HG03354 (cell line): Measurements from ENCODE around the gene PIP4K2A.
"Not testable (repeated sequence)": the region's sequence is repeated elsewhere in the genome, so short reads cannot be mapped to it uniquely, and the experiment has no call there.

Source experiments
- ATAC-seq: cut with Tn5 transposase; IDR thresholded peaks from one replicate; pipeline ENCODE4 v1.9.1; 2021; ENCODE audit warnings: mild to moderate bottlenecking; ENCODE audit not compliant: unreplicated experiment, poor library complexity, severe bottlenecking

The PIP4K2A gene

DNA sequence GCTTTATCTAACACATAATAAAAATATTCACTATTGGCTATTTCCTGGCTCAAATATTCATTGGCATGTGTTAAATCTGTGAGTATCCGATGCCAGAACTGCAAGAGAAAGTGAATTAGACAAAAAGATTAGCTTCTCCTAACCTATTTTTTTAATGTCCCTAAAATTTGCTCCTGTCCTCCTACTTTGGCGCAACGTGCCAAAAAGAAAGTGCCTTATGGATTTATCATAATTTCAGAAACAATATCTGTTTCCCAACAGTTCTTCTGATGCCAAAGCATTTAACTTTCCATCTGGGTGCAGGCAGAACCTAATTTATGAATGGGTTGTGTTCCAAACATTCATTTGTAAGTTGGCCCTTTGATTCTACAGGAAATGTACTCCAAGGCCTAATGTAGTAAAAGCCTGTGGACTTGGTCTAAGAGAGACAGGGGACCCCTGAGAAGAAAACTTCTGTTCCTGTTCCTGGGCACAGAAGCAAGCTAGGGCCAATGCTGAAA is 15.4 kb downstream of the PIP4K2A start:
- no peak for ATAC-seq

DNA sequence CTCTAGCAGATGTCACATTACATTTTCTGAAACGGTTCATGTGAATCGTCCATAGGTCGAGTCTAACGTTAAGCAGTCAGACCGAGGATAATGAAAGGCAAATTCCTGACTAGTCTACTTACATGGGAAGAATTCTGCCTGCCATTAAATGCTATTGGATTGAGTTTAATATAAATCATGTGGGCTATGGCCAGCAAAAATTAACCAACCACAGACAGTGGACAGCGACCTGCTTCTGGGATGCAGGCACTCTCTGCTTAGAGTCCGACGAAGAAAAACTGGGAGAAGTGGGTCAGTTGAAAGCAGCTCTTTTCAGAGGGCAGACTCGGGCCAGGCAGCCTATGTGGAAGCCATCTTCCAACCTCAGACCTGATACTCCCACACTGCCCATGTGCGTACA is 16.6 kb downstream of the PIP4K2A start:
- no peak for ATAC-seq

DNA sequence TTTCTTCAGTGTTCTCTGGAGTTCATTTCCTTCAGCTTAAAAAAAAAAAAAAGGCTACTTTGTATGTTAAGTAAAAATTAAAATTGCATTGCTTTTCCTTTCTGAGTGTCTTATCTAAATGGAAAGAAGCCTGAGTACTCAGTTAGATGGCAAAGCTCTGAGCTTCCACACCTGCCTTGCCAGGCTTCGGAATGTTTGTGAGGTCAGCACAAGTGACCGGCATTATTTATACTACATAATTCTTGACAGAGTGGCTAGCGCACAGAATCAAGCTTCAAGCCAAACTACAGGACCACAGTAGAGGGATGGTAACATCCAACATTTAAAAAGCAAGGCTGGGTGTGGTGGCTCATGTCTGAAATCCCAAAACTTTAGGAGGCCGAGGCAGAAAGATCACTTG is 17.3 kb downstream of the PIP4K2A start:
- ATAC-seq: no peak

DNA sequence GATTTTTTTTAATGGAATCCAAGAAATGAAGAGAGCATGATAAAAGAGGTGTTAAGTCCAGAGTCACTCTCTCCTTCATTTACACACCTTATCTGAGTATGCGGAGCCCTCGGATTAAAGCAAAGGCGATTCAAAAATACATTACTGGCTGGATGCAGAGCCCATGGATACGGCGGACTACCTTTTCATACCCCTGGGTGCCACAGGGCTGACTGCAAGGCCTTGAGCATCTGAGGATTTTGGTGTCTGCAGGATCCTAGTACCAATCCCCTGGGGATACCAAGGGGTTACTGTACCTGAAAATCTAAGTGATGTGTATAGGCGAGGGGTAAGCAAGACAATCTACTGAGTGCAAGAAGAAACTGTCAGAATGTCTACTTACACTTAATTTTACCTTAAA is 20.5 kb downstream of the PIP4K2A start:
- ATAC-seq: no peak

DNA sequence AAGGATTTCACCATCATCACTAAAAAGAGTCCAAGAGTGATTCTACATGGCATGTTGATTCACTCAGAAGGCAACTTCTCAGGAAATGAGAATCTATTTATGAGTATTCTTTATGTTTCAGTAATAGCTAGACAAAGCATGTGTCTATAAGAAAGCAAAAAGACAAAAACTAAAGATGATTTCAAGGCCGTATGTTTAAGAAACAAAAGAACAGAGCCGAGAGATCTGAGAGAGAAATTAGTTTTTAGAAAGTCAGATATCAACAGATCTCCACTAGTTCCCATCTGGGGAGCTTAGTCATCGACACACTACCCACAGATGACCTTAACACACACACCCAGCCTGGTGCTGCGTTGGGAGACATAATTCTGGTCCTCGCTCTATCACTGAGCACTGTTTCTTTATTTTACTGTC is 21.0 kb downstream of the PIP4K2A start:
- ATAC-seq: no peak

DNA sequence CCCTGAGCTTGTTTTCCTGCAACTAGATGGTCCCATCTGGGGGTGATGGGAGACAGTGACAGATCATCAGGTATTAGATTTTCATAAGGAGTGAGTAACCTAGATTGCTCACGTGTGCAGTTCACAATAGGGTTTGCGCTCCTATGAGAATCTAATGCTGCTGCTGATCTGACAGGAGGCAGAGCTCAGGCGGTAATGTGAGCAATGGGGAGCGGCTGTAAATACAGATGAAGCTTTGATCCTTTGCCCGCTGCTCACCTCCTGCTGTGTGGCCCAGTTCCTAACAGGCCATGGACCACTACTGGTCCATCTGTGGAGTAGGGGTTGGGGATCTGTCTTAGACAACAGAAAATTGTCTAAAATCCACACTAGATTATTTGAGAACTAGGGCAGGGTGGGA is 22.3 kb downstream of the PIP4K2A start:
- ATAC-seq: not testable (repeated sequence)

DNA sequence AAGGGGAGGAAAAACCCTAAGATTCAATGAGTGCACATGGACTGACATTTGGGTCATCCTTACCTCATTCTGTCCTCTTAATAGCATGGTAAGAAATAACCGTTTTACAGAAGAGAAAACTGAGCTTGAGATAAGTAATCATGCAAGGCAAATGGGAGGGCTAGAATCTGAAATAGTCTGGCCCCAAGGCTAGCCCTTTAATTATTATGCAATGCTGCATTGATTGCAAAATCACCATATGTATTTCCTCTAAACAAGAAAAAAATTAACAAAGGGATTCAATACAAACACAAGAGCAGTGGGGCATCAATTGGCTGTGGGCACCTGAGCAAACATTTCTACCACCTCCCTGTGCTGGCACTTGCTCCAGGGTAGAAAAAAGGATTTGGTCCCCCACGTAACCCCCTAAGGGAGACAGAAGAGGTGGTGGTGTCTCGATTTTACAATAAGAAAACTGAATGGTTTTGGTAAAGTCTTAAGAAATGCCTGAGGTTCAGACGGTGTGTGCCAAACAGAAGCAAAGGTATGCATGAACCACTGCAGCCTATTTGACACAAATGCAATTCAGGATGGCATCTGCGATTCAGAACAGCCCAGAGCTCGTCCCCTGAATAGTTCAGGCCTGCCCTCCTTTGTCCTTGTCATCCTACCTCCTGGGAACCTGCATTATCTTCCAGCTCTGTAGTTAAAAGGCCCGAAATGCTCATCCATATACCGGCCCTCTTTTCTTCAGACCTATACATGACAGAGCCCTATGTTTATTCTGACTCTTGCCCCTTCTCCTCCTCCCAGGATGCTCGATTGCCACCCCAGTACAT is 23.6 kb downstream of the PIP4K2A start:
- peak; percentile 50 for ATAC-seq

DNA sequence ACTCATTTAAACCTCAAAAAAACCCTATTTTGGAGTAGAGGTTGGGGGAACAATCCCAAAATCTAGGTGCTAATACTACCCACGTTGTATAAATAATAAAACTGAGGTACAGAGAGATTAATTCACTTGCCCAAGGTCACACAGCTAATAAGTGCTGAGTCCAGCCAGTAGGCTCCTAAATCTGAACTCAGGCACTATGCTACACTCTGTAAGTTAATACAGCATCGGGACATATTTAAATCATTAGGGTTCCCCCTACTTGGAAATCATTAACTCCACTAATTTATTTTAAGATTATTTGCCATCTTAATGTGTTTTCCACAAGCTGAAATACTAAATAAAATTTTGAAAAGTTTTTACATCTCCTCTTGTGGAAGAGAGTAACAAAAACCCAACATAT is 24.2 kb downstream of the PIP4K2A start:
- peak; percentile 64 for ATAC-seq

DNA sequence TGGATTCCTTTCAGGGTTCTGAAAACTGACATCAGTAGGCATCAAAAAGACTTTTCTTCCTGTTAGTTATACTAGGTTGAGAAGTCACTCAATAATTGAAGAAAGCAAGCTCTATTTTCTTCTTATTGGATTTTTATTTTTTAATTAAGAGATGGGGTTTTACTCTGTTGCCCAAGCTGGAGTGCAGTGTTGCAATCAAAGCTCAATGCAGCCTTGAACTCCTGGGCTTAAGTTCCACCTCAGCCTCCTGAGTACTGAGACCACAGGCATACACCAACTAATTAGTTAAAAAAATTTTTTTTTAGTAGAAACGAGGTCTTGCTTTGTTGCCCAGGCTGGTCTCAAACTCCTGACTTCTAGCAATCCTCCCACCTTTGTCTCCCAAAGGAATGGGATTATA is 28.0 kb downstream of the PIP4K2A start:
- no peak for ATAC-seq

DNA sequence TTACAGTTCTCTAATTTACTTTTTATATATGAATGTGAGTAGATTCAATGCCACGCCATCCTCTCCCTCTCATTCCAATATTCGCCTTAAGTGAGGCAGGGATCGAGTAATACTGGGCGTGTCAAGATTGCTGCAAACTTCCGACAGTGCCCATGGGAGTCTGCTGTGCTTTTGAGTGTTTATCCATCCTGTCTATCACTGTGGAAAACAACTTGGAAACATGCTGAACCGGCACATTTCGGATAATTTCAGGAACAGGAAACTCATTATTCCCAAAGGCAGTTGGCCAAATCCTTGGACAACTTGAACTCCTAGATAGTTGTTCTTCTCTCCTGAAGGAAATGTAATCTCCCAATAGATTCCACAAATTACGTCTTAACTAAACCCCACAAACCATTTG is 28.5 kb downstream of the PIP4K2A start:
- ATAC-seq: no peak

DNA sequence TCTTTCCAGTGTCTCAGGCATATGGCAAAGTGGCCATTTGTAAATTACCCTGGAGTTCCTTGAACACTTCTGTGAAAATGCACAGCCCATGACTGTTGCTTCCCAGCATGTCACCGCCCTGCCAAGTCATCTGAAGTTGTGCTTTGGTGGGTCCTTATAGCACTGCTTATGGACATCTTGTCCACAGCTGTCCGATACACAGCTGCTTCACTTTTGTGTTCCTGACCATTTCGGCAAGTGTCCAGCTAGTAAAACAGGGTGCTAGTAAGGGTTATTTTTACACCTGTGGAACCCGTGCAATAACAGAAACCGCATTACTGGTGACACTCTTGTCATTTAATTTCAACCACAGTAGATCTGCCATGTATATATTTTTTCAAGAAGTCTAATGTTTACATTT is 29.7 kb downstream of the PIP4K2A start:
- ATAC-seq: no peak

DNA sequence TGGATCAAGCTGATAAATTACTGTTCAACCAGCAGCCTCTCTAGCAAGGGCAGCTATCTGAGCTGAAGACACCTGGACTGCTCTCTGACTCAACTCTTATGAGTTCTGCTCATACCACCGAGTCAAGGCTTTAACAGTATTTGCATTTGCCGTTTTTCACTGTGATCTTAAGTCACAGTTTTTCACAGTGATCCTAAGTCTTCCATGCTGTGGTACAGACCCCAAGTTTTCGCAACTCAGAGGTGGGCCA is 31.3 kb downstream of the PIP4K2A start:
- peak; percentile 79 for ATAC-seq

DNA sequence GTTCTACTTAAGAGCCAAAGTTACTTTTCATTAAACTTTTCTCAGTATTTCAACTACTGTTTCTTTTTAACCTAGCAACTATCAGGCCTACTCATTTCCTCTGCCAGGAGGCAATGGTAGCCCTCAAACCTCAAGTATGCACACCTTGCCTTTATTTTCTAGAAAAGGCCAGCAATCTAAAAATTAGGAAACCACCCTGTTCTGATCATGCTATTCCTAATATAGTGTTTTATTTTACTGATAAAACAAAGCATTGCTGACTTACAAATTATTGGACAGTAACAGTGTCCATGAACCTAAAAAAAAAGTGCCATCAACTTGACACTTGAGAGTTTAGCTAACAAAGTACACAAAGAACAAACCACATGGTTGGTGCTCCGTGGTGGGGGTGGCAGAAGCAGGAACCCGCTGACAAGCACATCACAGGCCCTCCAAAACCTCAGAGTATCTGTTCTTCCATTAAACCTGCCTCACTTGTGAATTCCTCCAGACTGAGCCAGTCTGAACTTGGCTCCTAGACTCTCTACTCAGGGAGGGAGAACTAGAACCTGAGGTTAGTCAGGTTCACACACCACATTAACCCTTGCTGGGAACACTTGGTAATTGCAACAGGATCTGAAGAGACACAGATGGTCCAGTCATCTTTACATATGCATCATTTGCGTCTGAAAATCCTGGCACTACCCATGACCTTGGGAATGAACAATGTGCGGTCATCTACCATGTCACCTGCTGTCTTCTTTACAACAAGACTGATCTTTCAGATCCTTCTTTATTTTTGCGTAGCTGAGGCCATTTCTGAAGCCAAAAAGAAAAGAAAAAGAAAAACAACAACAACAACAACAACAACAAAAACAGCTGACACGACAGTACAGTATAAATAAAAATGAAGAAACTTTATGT is 31.9 kb downstream of the PIP4K2A start:
- ATAC-seq: peak; percentile 31

DNA sequence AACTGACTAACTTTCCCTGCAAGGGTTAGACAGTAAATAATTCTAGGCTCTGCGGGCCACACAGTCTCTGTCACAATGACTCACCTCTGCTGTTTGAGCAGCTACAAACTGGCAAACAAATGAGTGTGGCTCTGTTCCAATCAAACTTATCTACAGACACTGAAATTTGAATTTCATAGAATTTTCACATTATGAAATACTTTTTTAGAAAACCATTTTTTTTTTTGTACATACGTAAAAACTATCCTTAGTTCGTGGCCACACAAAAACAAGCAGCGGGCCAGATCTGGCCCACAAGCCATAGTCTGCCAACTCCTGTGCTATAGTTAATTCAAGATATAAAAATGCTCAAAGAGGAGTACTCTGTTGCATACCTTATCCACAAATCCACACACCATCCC is 32.6 kb downstream of the PIP4K2A start:
- no peak for ATAC-seq

DNA sequence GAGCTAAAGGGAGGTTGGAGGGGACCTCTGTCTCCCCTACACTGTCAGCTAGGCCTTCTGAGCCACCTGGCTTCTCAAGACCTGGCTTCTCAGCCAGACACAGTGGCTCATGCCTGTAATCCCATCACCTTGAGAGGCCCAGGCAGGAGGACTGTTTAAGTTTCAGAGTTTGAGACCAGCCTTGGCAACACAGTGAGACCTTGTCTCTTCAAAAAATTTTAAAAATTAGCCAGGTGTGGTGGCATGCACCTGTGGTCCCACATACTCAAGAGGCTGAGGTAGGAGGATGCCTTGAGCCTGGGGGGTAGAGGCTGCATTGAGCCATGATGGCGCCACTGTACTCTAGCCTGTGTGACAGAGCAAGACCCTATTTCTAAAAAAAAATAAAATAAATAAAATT is 33.1 kb downstream of the PIP4K2A start:
- no peak for ATAC-seq

DNA sequence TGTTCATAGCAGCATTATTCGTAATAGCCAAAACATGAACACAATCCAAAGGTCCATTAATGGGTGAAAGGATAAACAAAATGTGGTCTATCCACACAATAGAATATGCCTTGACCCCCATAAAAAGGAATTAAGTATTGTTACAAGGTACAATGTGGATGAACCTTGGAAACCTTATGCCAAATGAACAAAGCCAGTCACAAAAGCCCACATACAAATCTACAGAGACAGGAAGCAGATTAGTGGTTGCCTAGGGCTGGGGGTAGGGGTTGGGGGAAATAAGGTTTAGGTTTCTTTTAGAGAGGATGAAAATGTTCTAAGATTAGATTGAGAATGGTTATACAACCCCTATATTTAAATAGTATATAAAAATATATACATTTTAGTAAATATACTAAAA is 34.8 kb downstream of the PIP4K2A start:
- no peak for ATAC-seq

DNA sequence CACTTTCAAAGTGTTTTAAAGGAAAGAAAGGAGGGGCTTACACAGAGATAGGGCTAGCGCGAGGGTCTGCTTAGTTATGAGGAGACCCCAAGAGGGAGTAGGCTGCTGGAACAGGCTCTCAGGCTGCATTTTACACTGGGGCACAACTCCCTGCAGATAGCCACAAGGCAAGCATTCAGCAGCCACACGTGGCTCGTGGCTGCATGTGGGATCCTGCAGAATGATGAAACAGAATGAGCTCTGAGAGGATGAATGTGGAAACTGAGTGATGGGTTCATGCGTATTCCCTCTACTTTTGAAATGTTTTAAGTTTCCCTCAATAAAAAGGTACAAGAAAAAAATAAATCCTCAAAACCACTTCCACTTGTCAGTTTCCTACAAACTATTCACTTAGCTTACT is 37.0 kb downstream of the PIP4K2A start:
- no peak for ATAC-seq

DNA sequence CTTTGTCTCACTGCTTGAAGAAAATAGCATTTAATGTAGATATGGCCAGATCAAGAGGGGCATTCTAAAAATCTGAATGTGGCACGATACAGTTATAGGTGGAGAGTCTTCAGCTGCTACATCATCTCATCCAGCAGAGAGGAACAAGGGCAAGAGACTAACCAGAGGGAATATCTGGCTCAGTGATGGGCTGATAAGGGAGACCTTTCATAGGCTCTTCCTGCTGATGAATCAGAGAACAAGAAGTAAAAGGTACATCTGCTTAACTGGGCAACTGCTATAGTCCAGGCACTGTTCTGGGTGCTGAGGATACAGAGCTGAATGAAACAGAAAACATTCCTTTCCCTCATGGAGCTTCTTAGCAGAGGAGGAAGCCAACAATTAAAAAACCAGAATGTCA is 37.9 kb downstream of the PIP4K2A start:
- ATAC-seq: no peak

DNA sequence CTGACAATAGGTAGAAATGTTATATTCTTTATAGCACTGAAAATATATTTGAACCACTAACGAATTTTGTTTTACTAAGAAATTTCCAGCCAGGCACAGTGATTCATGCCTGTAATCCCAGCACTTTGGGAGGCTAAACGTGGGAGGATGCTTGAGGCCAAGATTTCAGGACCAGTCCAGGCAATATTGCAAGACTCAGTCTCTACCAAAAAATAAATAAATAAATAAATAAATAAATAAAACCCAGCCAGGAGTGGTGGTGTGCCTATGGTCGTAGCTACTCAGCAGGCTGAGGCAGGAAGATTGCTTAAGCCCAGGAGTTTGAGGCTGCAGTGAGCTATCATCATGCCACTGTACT is 39.8 kb downstream of the PIP4K2A start:
- ATAC-seq: no peak

DNA sequence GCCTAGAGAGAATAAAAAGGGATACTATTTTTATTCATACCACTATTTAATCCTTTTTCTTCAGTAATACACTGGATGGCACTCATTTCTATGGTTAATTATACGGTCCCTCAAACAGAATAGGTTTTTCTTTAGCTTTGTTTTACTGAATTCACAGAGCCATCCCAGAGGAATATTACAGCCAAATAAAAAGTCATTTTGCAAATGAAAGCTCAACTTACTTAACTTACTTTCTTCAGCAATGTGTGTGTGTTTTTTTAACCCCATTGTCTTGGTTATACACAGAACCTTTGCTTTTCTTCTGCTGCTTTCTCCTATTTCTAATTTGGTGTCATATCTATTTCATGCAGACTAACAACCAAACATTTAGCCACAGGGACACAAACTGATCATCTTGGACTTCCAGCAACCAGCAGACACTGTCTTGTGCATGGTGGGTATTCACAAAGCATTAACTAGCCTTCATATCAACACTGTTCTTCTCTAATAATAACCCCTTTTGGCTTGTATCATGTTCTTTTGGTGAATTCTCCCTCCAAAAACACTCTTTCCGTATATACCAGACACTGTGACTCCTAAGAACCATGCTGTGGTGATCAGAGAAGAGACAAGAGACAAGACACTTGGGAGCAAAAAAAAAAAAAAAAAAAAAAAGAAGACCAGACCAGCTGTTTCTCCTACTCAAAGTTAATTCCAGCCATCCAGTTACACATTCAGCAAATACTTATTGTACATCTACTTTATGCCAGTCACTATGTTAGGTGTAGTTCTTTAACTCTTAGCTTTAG is 40.4 kb downstream of the PIP4K2A start:
- ATAC-seq: no peak

DNA sequence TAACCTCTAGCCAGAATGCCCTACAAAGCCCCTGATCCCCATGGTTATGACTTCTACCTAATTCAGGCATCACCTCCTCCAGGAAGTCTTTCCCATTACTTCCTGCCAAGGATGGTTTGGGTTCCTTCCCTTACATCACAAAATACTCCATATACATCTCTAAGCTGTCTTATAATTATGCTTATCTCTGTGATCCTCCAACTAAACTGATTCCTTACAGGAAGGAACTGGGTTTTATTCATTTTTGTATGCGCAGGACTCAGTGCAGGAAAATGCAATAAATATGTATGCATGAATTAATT is 41.3 kb downstream of the PIP4K2A start:
- ATAC-seq: no peak
